GM13976 (cell line): Measurements from ENCODE around the gene SYT17.

Experiments used
- DNase-seq: peaks from one replicate; pipeline ENCODE4 v3.0.0; 2012; ENCODE audit warnings: low spot score
- CTCF ChIP-seq: IDR thresholded peaks from 2 replicates; pipeline ENCODE4 v1.5.1; 2012; ENCODE audit warnings: borderline replicate concordance, mild to moderate bottlenecking; ENCODE audit not compliant: insufficient read depth; ENCODE audit errors: extremely low read depth, missing control alignments, control extremely low read depth
- in situ Hi-C: fragments of 300-500 bp; cut with MboI; formaldehyde crosslinking; loops from one replicate; pipeline ENCODE4 v1.12.0; 2022; ENCODE audit warnings: low sequenced_read_pairs, mixed read lengths, inconsistent platforms; ENCODE audit not compliant: unreplicated experiment

The SYT17 gene

GRCh38 chr16:19223235-19224170 is 55.5 kb downstream of the SYT17 start:
- DNase-seq: no peak
- no peak for TF ChIP-seq CTCF
- in situ Hi-C loops: no loop called here

- TF ChIP-seq CTCF: no peak
- DNase-seq: no peak
- in situ Hi-C loops: no loop called here
Measured at GRCh38 chr16:19225651-19226050, 57.6 kb downstream of the SYT17 start.

GRCh38 chr16:19227643-19228042 is 59.6 kb downstream of the SYT17 start:
- DNase-seq: no peak
- TF ChIP-seq CTCF: no peak
- in situ Hi-C loops: no loop called here

GRCh38 chr16:19228052-19228451 is 60.0 kb downstream of the SYT17 start:
- TF ChIP-seq CTCF: no peak
- DNase-seq: no peak
- in situ Hi-C loops: no loop called here

GRCh38 chr16:19228575-19228974 is 60.5 kb downstream of the SYT17 start:
- in situ Hi-C loops: no loop called here

GRCh38 chr16:19230575-19230974 is 62.5 kb downstream of the SYT17 start:
- no peak for DNase-seq
- no peak for TF ChIP-seq CTCF
- in situ Hi-C loops: no loop called here

More at GRCh38 chr16:19228575-19228974, 60.5 kb downstream of the SYT17 start:
- no peak for TF ChIP-seq CTCF
- DNase-seq: no peak

GRCh38 chr16:19231881-19232280 is 63.8 kb downstream of the SYT17 start:
- no peak for TF ChIP-seq CTCF
- DNase-seq: no peak
- in situ Hi-C loops: no loop called here
